DND-41 (cell line): Measurements from ENCODE around the gene SAPCD2.

ENCODE experiments used
- ATAC-seq: fragments of 200-7000 bp; cut with Tn5 transposase; 3 replicates; pipeline ENCODE4 v1.9.1; 2021; ENCODE audit warnings: low read depth; ENCODE audit not compliant: insufficient read depth
- DNase-seq: peaks from one replicate; pipeline ENCODE4 v3.0.0-alpha.2; 2020
- H2AFZ ChIP-seq: 2 replicates; pipeline ENCODE4 v1.6.0; 2012; ENCODE audit warnings: low read depth, low read length
- H3K27ac ChIP-seq: 2 replicates; pipeline ENCODE4 v1.5.1; 2012; ENCODE audit warnings: low read length, inconsistent platforms
- H3K27me3 ChIP-seq: fragments of 200-600 bp; sonication (generic); 2 replicates; pipeline ENCODE4 v1.6.0; 2012; ENCODE audit warnings: low read length, mild to moderate bottlenecking, inconsistent platforms; ENCODE audit not compliant: insufficient read depth, poor library complexity
- H3K36me3 ChIP-seq: 2 replicates; pipeline ENCODE4 v1.5.1; 2012; ENCODE audit warnings: low read length, inconsistent platforms; ENCODE audit not compliant: insufficient read depth
- H3K4me1 ChIP-seq: 2 replicates; pipeline ENCODE4 v1.5.1; 2012; ENCODE audit warnings: mild to moderate bottlenecking, low read length; ENCODE audit not compliant: insufficient read depth
- H3K4me2 ChIP-seq: 2 replicates; pipeline ENCODE4 v1.6.0; 2012; ENCODE audit warnings: mild to moderate bottlenecking, moderate library complexity, low read length, inconsistent platforms; ENCODE audit not compliant: insufficient read depth
- H3K4me3 ChIP-seq, 2 experiments: fragments of 200-600 bp in 1 of 2; shearing (Covaris generic) in 1 of 2; 2 replicates each; pipeline ENCODE4 v1.5.1; 2012 to 2016; ENCODE audit warnings: inconsistent platforms in 2 of 2, low read length in 2 of 2, mild to moderate bottlenecking in 2 of 2, low read depth in 1 of 2, moderate library complexity in 1 of 2
- H3K79me2 ChIP-seq: 2 replicates; pipeline ENCODE4 v1.6.0; 2012; ENCODE audit warnings: low read length, inconsistent platforms; ENCODE audit not compliant: insufficient read depth
- H3K9ac ChIP-seq: 2 replicates; pipeline ENCODE4 v1.6.0; 2012; ENCODE audit warnings: low read depth, mild to moderate bottlenecking, inconsistent platforms, low read length, moderate library complexity
- H3K9me3 ChIP-seq: 2 replicates; pipeline ENCODE4 v1.5.1; 2012; ENCODE audit warnings: low read length, moderate library complexity, mild to moderate bottlenecking, inconsistent platforms; ENCODE audit not compliant: insufficient read depth, severe bottlenecking
- H4K20me1 ChIP-seq: 2 replicates; pipeline ENCODE4 v1.6.0; 2012; ENCODE audit warnings: low read length; ENCODE audit not compliant: insufficient read depth
- CTCF ChIP-seq: IDR thresholded peaks from 2 replicates; pipeline ENCODE4 v1.5.1; 2012; ENCODE audit warnings: borderline replicate concordance, low read length, moderate library complexity, mild to moderate bottlenecking; ENCODE audit not compliant: poor library complexity, severe bottlenecking; ENCODE audit errors: extremely low read depth
- EZH2 ChIP-seq: IDR thresholded peaks from 3 replicates; pipeline ENCODE4 v1.6.1; 2012; ENCODE audit warnings: borderline replicate concordance, low read depth, mild to moderate bottlenecking, moderate library complexity, low read length, inconsistent platforms; ENCODE audit not compliant: severe bottlenecking

SAPCD2 gene

GRCh38 chr9:137017791-137018497, 52.4 kb downstream of the SAPCD2 start:
- Histone ChIP-seq H3K4me3 (no peak overlapping the region), H3K4me2 (no peak overlapping the region), H3K79me2 (no peaks in the 10 kb centered on the region), H3K9ac (no peak overlapping the region), H2AFZ (no peak overlapping the region), H4K20me1 (no peaks in the 10 kb centered on the region), H3K9me3 (no peaks in the 10 kb centered on the region), H3K4me1 (no peaks in the 10 kb centered on the region), H3K36me3 (peaks cover 3% of the 10 kb centered on the region), H3K27me3 (no peaks in the 10 kb centered on the region), H3K27ac (no peak overlapping the region)
- DNase-seq (no peak), ATAC-seq (no peak)
- TF ChIP-seq EZH2 (no peak), CTCF (no peak)

- Histone ChIP-seq H2AFZ (no peak overlapping the region), H3K27ac (no peak overlapping the region), H3K9me3 (no peaks in the 10 kb centered on the region), H4K20me1 (no peaks in the 10 kb centered on the region), H3K4me1 (no peaks in the 10 kb centered on the region), H3K4me3 (no peak overlapping the region), H3K9ac (no peak overlapping the region), H3K79me2 (no peaks in the 10 kb centered on the region), H3K27me3 (no peaks in the 10 kb centered on the region), H3K4me2 (no peak overlapping the region), H3K36me3 (peaks cover 3% of the 10 kb centered on the region)
- no peak for DNase-seq
- no peak for ATAC-seq
- TF ChIP-seq CTCF (no peak), EZH2 (no peak)
Measured at GRCh38 chr9:137017071-137017470, 53.3 kb downstream of the SAPCD2 start.

DNA sequence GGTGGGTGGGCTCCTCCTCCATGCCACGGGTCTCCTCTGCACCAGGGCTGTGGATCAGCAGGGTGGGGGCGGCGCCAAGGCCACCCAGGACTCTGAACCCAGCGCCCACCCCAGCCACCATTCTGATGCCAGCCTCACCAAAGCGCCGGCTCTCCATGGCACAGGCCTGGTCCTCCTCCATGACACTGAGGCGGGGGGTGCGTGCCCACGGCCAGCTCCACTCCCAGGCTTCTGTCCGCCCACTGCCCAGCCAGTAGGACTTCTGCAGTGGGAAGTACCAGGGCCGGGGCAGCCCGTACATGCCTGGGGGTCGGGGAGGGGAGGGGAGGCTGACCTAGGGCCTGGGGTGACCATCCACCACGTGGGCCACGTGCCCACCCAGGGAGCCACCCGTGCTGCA, 53.9 kb downstream of the SAPCD2 start:
- no peak overlapping the region for H3K27ac ChIP-seq
- TF ChIP-seq EZH2 (no peak), CTCF (no peak)
- no peak overlapping the region for H3K4me3 ChIP-seq
- H4K20me1 ChIP-seq = no peaks in the 10 kb centered on the region
- H3K4me1 ChIP-seq = no peaks in the 10 kb centered on the region
- H2AFZ ChIP-seq = no peak overlapping the region
- H3K27me3 ChIP-seq = no peaks in the 10 kb centered on the region
- DNase-seq (no peak), ATAC-seq (no peak)
- H3K4me2 ChIP-seq = no peak overlapping the region
- peaks cover 3% of the 10 kb centered on the region for H3K36me3 ChIP-seq
- no peaks in the 10 kb centered on the region for H3K9me3 ChIP-seq
- H3K79me2 ChIP-seq = no peaks in the 10 kb centered on the region
- H3K9ac ChIP-seq = no peak overlapping the region
